ENCODE results near the gene RNF208.

RNF208 gene

DNA sequence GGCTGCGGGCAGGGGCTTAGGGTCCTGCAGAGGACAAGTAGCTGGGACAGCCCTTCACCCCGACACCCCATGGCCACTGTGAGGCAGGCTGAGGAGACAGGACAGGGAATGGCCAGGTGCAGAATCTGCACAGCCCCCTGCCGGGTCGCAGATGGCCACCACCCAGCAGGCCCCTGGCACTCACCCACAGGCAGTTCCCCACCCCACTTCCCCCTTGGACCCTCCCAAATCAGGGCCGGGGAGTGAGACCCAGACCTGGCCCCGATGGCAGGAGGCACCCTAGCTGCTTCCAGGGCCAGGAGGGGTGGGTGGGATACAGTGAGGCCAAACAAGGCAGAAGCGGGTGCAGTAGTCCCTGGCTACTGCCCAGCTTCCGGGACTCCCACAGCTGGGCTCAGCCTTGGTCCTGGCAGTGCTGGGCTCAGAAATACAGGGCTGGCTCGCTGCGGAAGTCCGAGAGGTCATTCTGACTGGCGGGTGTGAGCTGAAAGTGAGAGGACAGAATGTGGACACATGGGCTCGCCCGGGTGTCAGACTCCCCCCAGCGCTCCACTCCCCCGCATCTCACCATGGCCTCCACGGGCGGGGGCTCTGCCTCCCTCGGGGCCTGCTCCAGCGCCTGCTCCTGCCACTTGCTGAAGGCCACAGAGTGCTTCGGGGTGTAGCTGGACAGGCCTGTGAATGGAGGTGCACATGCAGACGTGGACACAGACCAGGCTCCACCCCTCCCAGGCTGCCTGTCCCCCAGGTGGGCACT, 30.2 kb downstream of the RNF208 start:
- DNase-seq (ENCODE audit: low spot score): no peak

DNA sequence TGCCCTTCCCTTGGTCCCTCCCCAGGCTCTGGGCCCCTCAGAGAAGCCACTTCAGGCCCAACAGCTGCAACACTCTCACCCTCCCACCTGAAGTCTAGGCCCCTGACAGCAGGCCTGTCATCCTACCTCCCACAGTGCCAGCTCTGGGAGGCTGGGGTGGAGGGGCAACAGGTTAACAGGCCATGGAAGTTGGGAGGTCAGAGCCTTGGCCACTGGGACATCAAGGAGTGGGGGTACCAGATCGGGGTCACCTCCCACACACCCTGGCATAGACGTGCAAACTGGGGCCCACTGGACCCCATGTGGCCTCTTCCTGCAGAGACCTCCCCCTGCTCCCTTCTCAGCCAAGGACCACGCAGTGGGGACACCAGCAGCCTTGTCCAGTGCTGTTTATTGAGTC, 30.8 kb downstream of the RNF208 start:
- no peak for DNase-seq (ENCODE audit: low spot score)

DNA sequence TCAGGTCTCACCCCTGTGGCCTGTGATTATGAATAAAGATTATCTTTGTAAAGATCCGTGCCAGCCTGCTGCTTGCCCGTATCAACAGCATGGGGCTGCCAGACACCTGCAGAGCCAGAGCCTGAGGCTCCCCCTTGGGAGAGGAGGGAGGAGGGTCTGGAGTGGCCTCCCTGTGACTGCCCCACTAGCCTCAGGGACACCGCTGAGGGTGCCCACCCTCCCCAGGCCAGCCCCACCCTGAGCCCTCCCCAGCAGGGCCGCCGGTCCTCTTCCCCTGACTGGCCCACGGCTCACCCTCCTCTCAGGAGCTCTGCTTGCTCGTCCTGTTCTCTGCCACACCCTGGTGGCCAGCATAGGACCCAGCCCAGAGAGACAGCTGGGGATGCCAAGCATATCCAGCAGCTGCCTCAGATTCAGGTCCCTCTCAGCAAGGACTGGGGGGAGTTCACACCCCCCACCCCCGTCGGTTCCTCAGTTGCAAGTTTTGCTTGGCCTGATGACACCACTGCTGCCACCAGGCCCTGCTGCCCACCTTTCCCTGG, 31.7 kb downstream of the RNF208 start:
- peak; percentile 49 for DNase-seq (ENCODE audit: low spot score)

DNA sequence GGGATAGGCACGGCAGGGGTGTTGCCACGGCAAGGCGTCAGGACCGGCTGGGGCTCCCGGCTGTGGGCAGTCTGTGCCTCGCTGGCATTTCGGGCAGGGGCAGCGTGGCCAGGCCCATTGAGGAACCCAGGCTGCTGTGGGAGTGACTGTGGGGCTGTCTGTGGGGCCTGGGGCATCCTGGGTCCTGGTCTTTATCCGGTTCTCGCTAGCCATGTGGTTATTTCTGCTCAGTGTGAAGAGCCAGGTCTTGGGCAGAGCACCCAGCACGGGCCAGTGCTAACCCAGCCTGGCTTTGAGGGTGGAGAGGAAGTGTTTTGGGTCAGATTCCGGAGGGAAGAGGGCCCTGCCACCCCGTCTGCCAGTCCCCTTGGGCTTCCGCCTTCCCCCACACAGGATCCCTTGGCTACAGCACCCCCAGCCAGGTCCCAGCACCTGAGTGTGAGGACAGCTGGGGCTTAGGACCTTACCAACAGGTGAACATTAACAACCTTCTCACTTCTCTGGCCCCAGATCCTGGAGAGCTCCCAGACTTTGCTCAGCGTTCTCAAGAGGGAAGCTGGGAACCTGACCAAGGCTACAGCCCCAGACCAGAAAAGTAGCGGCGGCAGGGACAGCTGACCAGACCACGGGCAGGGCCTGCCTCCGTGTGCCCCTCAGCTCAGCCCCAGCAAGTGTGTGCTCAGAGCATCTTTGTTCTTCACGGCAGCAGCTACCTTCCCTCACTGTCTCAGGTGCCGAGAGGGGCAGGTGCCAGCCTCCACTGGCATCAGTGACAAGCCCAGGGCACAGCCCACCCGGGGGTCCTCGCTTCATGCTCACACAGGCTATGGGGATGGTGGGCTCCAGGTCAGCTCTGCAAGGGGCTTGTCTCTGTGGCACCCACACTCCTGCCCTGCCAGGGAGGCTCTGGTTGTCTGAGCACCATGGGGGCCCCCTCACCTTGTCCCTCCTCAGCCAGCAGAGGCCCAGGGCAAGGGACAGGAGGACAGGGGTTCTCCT, 32.4 kb downstream of the RNF208 start:
- DNase-seq (ENCODE audit: low spot score): no peak

DNA sequence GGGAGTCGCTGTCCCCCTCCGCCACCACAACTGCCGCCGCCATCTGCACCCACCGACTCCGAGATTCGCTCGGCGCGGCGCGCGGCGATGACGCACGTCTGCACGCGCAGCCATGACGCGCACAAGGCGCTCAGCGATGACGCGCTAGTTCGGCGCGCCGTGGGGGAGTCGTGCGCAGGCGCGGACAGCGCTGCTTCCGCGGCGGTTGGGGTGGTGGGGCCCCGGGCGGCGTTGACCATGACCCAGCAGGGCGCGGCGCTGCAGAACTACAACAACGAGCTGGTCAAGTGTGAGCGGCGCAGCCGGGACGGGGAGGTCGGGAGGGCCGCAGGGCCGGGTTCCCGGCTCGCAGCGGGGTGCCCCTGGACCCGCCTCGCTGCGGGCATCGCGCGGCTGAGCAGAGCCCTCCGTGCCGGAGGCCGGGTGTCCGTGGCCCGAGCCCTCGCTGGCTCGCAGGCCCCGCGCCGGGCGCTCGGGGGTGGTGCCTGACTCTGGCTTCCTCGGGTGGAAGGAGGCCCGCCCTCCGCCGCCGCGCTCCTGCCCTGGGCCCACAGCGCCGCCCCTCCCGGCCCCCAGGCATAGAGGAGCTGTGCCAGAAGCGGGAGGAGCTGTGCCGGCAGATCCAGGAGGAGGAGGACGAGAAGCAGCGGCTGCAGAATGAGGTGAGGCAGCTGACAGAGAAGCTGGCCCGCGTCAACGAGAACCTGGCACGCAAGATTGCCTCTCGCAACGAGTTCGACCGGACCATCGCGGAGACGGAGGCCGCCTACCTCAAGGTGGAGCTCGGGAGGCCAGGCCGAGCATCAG, 33.3 kb downstream of the RNF208 start, which contains the start of the genes ANAPC2 and SSNA1:
TSS of gene ANAPC2 (minus strand) at position 71 of the 807 bp plus-strand sequence. CDS start at position 43, 28 bp downstream.
TSS of gene SSNA1 (plus strand) at position 187 of the 807 bp plus-strand sequence. CDS start at position 238, 51 bp downstream.
- peak; percentile 95 for DNase-seq (ENCODE audit: low spot score)

DNA sequence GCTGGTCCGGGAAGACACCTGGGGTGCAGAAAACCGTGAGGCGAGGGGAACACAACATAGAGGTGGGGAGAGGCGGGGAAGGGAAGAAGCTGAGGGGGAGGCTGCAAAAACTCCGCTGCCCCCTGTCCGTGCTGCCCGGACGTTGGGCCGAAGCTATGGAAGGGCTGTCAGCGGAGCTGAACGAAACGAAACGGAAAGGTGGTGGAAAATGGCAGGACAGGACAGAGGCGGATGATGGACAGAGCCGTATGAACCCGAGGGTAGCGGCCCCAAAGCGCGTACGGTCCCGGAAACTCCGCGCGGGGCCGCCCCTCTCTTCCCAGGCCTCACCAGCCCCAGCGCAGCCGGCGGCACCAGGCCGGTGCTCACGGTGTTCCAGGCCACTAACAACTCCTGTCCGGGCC, 34.0 kb downstream of the RNF208 start:
- no peak for DNase-seq (ENCODE audit: low spot score)

DNA sequence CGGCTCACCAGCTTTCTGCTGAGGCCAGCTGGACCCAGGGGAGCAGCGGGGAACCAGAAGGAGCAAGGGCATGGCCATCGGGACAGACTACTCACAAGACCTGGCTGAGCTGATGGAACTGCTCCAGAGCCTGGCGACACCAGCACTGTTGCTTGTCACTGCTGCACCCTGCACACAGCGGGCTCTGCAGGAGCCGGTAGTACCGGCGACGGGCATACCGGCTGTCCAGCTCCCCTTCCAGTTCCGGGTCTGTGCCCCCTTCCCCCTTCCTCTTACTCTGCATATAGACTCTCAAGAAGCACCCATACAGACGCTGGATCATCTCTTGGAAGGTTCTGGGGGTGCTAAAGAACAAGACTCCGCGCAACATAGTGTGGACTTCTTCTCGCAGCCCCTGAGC, 34.7 kb downstream of the RNF208 start:
- no peak for DNase-seq (ENCODE audit: low spot score)

DNA sequence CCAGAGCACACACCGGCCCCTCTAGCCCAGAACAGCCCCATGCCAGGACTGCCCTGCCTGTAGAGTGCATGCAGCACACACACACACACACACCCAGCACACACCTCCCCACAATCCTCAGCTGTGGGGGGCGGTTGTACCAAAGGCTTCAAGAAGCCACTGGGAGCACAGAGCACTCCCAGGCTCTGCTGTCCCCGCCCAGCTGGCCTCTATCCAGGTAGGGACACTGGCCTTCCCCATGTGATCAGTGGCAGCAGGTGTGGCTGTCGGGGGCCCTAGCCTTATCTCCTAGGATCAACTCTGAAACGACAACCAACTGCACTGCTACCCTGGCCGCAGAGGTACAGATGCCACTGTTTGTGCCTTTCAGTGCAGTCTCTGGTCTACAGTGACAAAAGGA, 35.7 kb downstream of the RNF208 start:
- no peak for DNase-seq (ENCODE audit: low spot score)

DNA sequence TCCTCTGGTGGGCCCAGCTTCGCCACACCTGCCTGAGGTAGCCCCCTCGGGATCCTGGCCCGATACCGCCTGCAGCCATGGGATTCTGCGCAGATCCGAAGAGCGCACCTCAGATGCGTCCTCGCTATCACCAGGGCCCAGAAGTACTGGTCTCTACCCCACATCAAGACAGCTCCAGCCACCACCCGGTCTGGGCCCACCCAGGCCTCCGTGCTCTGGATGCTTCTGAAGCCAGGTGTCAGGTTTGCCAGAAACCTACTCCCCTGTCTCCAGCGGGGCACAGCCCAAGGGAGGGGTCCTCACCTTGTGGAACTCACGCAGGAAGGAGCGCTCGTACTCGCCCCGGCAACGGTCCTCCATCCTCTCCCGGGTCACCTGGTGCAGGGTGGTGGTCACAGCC, 36.1 kb downstream of the RNF208 start:
- DNase-seq (ENCODE audit: low spot score): no peak

DNA sequence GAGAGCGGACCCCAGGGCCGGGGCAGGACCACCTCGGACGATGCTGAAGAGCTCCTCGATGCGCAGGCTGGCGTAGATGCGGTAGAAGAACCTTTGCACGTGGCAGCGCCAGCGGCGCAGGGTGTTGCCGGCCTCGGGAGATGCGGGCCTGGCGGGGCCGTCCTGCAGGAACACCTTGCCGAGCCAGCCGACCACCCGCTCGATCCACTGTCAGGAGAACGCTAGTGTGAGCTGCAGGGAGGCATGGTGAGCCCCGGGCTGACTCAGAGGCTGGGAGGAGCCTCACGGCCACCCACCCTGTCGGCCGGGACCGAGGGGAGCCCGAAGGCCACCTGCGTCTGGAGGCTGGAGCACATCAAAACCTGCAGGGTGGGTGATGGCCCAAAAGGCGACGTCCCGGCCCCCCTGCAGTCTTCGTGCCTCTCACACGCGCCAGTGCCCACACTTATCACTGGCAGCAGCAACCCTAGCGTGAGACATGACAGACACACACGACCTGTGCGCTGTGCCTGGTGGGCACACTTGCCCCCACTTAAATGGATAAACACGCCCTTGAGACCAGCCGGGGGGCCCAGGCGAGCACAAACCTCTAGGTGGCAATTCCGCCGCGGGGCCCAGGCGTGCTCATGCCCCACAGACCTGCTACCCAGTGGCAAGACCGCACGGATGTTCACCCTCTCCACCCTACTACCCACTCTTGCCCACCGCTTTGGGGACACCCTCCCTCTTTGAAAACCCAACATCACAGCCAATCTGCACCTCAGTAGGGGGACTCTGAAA, 37.0 kb downstream of the RNF208 start:
- no peak for DNase-seq (ENCODE audit: low spot score)

DNA sequence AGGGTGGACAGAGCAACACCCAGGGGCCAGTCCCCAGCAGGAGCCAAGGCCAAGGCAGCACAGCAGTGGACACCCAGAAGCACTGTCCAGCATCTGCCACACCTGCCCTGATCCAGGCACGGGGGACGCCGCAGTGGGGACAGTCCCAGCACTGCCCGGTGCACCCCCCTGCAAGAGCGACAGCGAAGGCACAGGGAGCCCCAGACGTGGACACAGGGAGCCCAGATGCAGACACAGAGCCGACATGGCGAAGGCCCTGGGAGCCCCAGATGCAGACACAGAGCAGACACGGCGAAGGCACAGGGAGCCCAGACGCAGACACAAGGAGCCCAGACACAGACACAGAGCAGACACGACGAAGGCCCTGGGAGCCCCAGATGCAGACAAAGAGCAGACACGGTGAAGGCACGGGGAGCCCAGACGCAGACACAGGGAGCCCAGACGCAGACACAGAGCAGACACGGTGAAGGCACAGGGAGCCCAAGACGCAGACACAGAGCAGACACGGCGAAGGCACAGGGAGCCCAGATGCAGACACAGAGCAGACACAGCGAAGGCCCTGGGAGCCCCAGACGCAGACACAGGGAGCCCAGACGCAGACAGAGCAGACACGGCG, 38.0 kb downstream of the RNF208 start:
- no peak for DNase-seq (ENCODE audit: low spot score)

DNA sequence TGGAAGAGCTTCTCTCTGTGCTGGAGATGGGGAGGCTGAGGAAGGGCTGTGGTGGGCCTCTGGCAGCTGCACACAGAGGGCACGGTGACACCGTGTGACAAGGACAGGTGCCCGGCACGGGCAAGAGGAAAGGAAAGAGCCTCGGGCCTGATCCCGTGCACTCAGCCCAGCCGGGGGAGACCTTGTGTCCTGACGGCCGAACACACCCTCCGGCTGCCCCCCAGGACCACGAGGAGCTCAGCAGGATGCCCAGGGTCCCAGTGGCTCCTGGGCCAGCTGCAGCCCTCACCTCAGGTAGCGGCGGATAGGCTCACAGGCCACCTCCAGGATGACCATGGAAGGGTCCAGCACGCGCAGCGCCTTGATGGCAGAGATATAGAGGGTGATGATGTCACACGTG, 39.2 kb downstream of the RNF208 start:
- DNase-seq (ENCODE audit: low spot score): no peak

DNA sequence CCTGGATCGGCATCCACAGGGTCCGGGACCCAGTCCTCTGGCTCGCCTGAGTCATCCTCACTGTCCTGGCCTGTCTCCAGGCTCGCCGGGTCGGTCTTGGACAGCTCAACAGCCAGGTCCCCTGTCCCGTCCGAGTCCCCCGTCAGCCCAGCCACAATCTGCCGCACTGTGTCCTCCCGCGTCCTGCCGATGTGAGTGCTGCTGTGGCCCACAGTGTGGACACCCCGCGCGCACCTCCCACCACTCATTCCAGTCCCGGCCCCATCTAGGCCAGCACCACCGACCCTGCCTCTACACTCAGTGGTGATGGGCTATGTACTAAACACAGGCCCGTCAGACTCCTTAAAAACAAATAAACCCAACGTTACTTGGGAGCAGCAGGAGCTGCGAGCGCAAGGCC, 40.4 kb downstream of the RNF208 start:
- no peak for DNase-seq (ENCODE audit: low spot score)

DNA sequence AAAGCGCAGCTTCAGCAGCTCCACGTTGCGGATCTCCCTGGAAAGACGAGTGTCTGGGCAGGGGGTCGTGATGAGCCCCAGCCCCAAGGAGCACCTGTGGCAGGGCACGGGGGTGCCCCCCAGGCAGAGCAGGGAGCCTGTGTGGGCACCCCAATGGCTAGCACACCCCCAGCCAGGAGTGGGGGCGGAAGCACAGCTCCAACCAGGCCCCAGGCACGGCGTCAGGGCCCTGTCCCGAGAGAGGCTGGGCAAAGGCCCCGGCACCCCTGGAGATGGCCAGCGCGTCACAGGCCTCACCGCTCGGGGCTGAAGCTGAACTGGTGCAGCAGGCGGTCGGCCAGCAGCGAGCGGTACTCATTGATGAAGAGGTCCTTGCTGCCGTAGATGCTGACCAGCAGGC, 41.5 kb downstream of the RNF208 start:
- DNase-seq (ENCODE audit: low spot score): no peak

DNA sequence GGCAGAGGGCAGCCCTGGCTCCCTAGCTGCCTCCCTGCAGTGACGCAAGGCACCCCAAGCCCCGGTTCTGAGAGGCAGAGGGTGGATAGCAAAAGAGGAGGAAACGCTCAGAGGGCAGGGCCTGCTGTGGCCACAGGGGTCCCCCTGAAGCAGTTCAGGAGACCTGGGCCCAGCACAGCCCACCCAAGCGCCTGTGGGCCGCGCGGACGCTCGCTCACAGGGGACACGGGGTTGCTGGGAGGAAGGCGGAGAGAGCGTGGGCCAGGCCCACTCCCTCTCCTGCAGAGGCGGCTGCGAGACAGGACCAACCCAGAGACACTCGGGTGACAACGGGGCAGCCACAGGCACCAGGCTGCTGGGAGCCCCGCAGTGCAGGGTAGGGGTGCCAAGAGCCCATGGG, 42.3 kb downstream of the RNF208 start:
- no peak for DNase-seq (ENCODE audit: low spot score)

DNA sequence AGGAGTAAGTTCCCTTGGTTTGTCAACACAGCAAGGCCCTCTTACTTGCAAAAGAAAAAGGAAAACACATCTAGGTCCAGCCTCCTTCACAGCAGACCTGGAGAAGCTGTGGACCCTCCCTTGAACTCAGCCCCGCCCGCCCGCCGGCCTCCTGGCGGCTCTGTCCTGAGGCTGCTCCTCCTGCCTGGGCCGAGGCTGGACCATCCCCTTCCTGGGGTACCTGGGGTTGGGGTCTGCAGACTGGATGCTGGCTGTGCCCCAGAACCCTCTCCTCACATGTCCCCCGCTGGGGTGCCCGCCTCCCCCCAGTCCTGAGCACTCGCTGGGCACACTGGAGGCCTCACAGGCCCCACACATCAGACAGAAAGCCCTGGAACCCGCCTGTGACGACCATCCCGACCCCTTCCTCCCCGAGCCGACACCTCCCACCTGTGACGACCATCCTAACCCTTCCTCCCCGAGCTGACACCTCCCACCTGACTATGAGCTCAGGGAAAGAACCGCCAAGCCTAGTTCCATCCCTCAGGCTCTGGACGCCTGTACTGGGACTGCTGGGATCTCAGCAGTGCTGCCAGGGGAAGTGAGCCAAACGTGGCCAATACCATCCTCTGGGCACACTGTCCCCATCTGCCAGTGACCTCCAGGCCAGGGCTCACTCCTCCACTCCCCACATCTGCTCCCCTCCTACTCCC, 43.0 kb downstream of the RNF208 start:
- no peak for DNase-seq (ENCODE audit: low spot score)

DNA sequence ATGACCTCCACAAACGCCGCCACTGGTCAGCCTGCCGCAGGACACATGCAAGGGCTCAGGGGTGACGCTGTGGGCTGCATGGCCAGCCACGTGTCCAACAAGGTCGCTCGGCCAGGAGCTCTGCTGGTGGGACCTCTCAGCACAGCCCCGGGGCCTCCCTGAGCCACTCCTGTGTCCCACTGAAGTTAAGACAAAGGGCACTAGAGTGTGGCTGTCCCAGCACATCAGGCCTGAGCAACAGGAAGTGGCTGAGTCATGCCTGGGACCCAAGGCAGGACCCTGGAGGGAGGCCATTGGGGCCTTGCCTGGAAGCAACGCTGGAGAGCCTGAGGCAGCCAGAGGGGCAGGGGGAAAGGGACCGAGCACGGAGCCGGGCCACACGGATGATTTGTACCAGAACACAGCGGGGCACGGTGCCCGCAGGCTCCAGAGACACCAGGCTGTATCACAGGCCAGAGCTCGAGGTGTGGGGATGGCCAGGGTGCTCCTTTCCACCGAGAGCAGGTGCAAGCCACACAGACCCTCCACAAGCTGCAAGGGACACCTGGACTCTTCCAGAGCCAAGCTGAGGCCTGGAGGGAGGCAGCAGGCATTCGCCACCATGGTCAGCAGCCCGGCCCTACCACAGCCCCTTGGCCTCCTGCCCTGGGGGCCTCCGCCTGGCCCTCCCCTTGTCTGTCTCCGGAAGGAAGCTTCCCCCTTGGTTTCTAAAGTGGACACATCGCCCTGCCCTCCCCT, 43.7 kb downstream of the RNF208 start:
- no peak for DNase-seq (ENCODE audit: low spot score)

DNA sequence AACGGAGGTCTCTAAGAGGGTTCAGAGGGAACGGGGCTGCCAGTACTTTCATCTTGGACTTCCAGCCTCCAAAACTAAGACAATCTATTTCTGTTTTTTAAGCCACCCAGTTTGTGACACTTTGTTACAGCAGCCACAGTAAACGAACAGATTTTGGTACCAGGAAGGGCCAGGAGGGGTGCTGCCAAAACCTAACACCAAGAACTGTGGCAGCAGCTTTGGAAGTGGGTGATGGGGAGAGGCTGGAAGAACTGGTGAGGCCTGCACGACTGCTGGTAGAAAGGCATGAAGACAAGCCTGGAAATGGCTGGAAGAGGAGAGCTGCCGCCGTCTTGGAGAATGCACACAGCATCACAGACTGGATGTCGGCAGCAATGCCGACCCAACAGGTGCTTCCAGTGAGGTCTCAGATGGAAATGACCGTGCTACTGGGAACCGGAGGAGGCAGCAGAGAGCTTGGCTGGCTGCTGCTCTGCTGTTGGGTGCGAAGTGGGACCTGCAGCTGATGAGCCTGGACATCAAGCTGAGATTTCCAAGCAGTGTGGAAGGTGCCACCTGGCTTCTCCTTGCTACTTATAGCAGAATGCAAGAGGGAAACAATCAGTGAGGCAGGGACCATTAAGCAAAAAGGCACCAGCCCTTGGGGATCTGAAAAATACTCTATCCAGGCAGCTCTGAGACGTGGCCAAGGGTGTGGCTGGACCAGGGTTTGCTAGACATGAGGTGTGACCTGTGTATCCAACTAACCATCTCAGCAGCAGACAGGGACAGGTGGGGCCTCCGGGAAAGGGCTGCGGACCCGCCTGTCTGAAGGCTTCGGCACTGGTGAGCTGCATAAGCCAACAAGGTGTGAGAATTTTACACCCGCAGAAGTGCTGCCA, 45.5 kb downstream of the RNF208 start:
- peak; percentile 69 for DNase-seq (ENCODE audit: low spot score)

All from NAMALWA (cell line).